Central memory CD8-positive, alpha-beta T cell (primary cell): ENCODE measurements around the gene NOL7.

Experiments
- ATAC-seq: fragments of 150-1000 bp; cut with Tn5 transposase; replicated peaks from 2 replicates; pipeline ENCODE4 v1.10.0; 2022; ENCODE audit warnings: mild to moderate bottlenecking, moderate FRiP score, moderate number of reproducible peaks; ENCODE audit not compliant: poor library complexity, severe bottlenecking; ENCODE audit errors: extremely low read depth
- DNase-seq, 2 donors: peaks; one replicate each; pipeline ENCODE4 v3.0.0; 2021; ENCODE audit warnings: low spot score in 2 of 2
- H3K27ac Mint-ChIP-seq: one replicate; pipeline ENCODE4 v1.8.0; 2022; ENCODE audit warnings: low read depth, mild to moderate bottlenecking, moderate library complexity, mixed read lengths
- H3K27me3 Mint-ChIP-seq: one replicate; pipeline ENCODE4 v1.8.0; 2022; ENCODE audit warnings: mixed read lengths
- H3K36me3 Mint-ChIP-seq: one replicate; pipeline ENCODE4 v1.8.0; 2022; ENCODE audit warnings: mild to moderate bottlenecking, moderate library complexity, mixed read lengths; ENCODE audit not compliant: insufficient read depth
- H3K4me1 Mint-ChIP-seq: one replicate; pipeline ENCODE4 v1.8.0; 2022; ENCODE audit warnings: mixed read lengths
- H3K4me3 Mint-ChIP-seq: one replicate; pipeline ENCODE4 v1.8.0; 2022; ENCODE audit warnings: mild to moderate bottlenecking, moderate library complexity, mixed read lengths
- H3K9me3 Mint-ChIP-seq: one replicate; pipeline ENCODE4 v1.8.0; 2022; ENCODE audit warnings: mixed read lengths

NOL7 gene

GRCh38 chr6:13579911-13580310, 35.2 kb upstream of the NOL7 start:
- DNase-seq, result no peak
- no peak overlapping the region for H3K27ac Mint-ChIP-seq
- H3K36me3 Mint-ChIP-seq, result peaks cover 18% of the 10 kb centered on the region
- no peak for ATAC-seq
- H3K9me3 Mint-ChIP-seq, result no peaks in the 10 kb centered on the region
- peaks cover 10% of the 10 kb centered on the region for H3K4me1 Mint-ChIP-seq
- H3K27me3 Mint-ChIP-seq, result no peaks in the 10 kb centered on the region
- no peak overlapping the region for H3K4me3 Mint-ChIP-seq

GRCh38 chr6:13581700-13582229, 33.4 kb upstream of the NOL7 start:
- H3K27me3 Mint-ChIP-seq, result no peaks in the 10 kb centered on the region
- peaks cover 17% of the 10 kb centered on the region for H3K36me3 Mint-ChIP-seq
- ATAC-seq, result no peak
- H3K27ac Mint-ChIP-seq, result no peak overlapping the region
- DNase-seq, result no peak
- H3K9me3 Mint-ChIP-seq, result no peaks in the 10 kb centered on the region
- no peak overlapping the region for H3K4me3 Mint-ChIP-seq
- H3K4me1 Mint-ChIP-seq, result no peaks in the 10 kb centered on the region

GRCh38 chr6:13586603-13587542, 28.3 kb upstream of the NOL7 start:
- ATAC-seq (no peak), DNase-seq (no peak)
- no peaks in the 10 kb centered on the region for H3K27me3 Mint-ChIP-seq
- no peaks in the 10 kb centered on the region for H3K9me3 Mint-ChIP-seq
- peaks cover 13% of the 10 kb centered on the region for H3K36me3 Mint-ChIP-seq
- no peak overlapping the region for H3K27ac Mint-ChIP-seq
- no peaks in the 10 kb centered on the region for H3K4me1 Mint-ChIP-seq
- no peak overlapping the region for H3K4me3 Mint-ChIP-seq

- Mint-ChIP-seq H3K27ac (no peak overlapping the region), H3K27me3 (no peaks in the 10 kb centered on the region), H3K9me3 (no peaks in the 10 kb centered on the region), H3K4me3 (no peak overlapping the region), H3K4me1 (no peaks in the 10 kb centered on the region), H3K36me3 (peaks cover 7% of the 10 kb centered on the region)
- ATAC-seq (no peak), DNase-seq (no peak)
These were observed 25.3 kb upstream of the NOL7 start for GRCh38 chr6:13589801-13590200.

- H3K27ac Mint-ChIP-seq, result no peak overlapping the region
- H3K4me1 Mint-ChIP-seq, result no peaks in the 10 kb centered on the region
- H3K4me3 Mint-ChIP-seq, result no peak overlapping the region
- ATAC-seq (no peak), DNase-seq (no peak)
- peaks cover 6% of the 10 kb centered on the region for H3K36me3 Mint-ChIP-seq
- H3K27me3 Mint-ChIP-seq, result no peaks in the 10 kb centered on the region
- H3K9me3 Mint-ChIP-seq, result no peaks in the 10 kb centered on the region
These were observed 24.5 kb upstream of the NOL7 start for GRCh38 chr6:13590574-13591153.

GRCh38 chr6:13591205-13591921, 23.8 kb upstream of the NOL7 start:
- Mint-ChIP-seq H3K27ac (no peak overlapping the region), H3K27me3 (no peaks in the 10 kb centered on the region), H3K4me3 (no peak overlapping the region), H3K9me3 (no peaks in the 10 kb centered on the region), H3K36me3 (peaks cover 7% of the 10 kb centered on the region), H3K4me1 (no peaks in the 10 kb centered on the region)
- no peak for ATAC-seq
- DNase-seq, result no peak

GRCh38 chr6:13593103-13593502, 22.0 kb upstream of the NOL7 start:
- DNase-seq, result no peak
- H3K36me3 Mint-ChIP-seq, result peaks cover 12% of the 10 kb centered on the region
- no peaks in the 10 kb centered on the region for H3K9me3 Mint-ChIP-seq
- H3K4me1 Mint-ChIP-seq, result no peaks in the 10 kb centered on the region
- no peak overlapping the region for H3K27ac Mint-ChIP-seq
- H3K27me3 Mint-ChIP-seq, result no peaks in the 10 kb centered on the region
- no peak for ATAC-seq
- no peak overlapping the region for H3K4me3 Mint-ChIP-seq

GRCh38 chr6:13593720-13594119, 21.4 kb upstream of the NOL7 start:
- H3K36me3 Mint-ChIP-seq, result peaks cover 12% of the 10 kb centered on the region
- no peaks in the 10 kb centered on the region for H3K9me3 Mint-ChIP-seq
- no peaks in the 10 kb centered on the region for H3K4me1 Mint-ChIP-seq
- DNase-seq (no peak), ATAC-seq (no peak)
- no peaks in the 10 kb centered on the region for H3K27me3 Mint-ChIP-seq
- H3K27ac Mint-ChIP-seq, result no peak overlapping the region
- H3K4me3 Mint-ChIP-seq, result no peak overlapping the region

GRCh38 chr6:13597073-13597472, 18.1 kb upstream of the NOL7 start:
- no peaks in the 10 kb centered on the region for H3K4me1 Mint-ChIP-seq
- DNase-seq (no peak), ATAC-seq (no peak)
- H3K27ac Mint-ChIP-seq, result no peak overlapping the region
- H3K36me3 Mint-ChIP-seq, result peaks cover 18% of the 10 kb centered on the region
- no peaks in the 10 kb centered on the region for H3K27me3 Mint-ChIP-seq
- no peaks in the 10 kb centered on the region for H3K9me3 Mint-ChIP-seq
- no peak overlapping the region for H3K4me3 Mint-ChIP-seq

- no peak for DNase-seq
- peaks cover 20% of the 10 kb centered on the region for H3K36me3 Mint-ChIP-seq
These were observed 15.1 kb upstream of the NOL7 start for GRCh38 chr6:13600036-13600435.

GRCh38 chr6:13604135-13604534, 11.0 kb upstream of the NOL7 start:
- H3K36me3 Mint-ChIP-seq, result peaks cover 11% of the 10 kb centered on the region
- H3K4me3 Mint-ChIP-seq, result no peak overlapping the region
- H3K9me3 Mint-ChIP-seq, result no peaks in the 10 kb centered on the region
- DNase-seq (no peak), ATAC-seq (no peak)
- H3K27ac Mint-ChIP-seq, result no peak overlapping the region
- H3K27me3 Mint-ChIP-seq, result no peaks in the 10 kb centered on the region
- H3K4me1 Mint-ChIP-seq, result no peaks in the 10 kb centered on the region

More at GRCh38 chr6:13600036-13600435, 15.1 kb upstream of the NOL7 start:
- H3K4me3 Mint-ChIP-seq, result no peak overlapping the region
- no peaks in the 10 kb centered on the region for H3K27me3 Mint-ChIP-seq
- no peak for ATAC-seq
- no peaks in the 10 kb centered on the region for H3K4me1 Mint-ChIP-seq
- H3K9me3 Mint-ChIP-seq, result no peaks in the 10 kb centered on the region
- no peak overlapping the region for H3K27ac Mint-ChIP-seq

GRCh38 chr6:13604546-13605416, 10.4 kb upstream of the NOL7 start:
- no peaks in the 10 kb centered on the region for H3K9me3 Mint-ChIP-seq
- DNase-seq (no peak), ATAC-seq (no peak)
- peaks cover 9% of the 10 kb centered on the region for H3K36me3 Mint-ChIP-seq
- H3K27ac Mint-ChIP-seq, result no peak overlapping the region
- no peak overlapping the region for H3K4me3 Mint-ChIP-seq
- no peaks in the 10 kb centered on the region for H3K27me3 Mint-ChIP-seq
- H3K4me1 Mint-ChIP-seq, result no peaks in the 10 kb centered on the region
